WTC11 (cell line): Measurements from ENCODE around the gene YBX3.

ENCODE experiments used
- ELF4 ChIP-seq: sonication (generic); formaldehyde crosslinking; IDR thresholded peaks from 2 replicates; pipeline ENCODE4 v1.8.1; 2022; ENCODE audit warnings: low read depth, mild to moderate bottlenecking, moderate library complexity, missing genetic modification reagents
- FOXK1 ChIP-seq: sonication (generic); formaldehyde crosslinking; IDR thresholded peaks from 2 replicates; pipeline ENCODE4 v1.8.0; 2022; ENCODE audit warnings: mild to moderate bottlenecking, moderate library complexity, missing genetic modification reagents
- JUN ChIP-seq: sonication (generic); formaldehyde crosslinking; IDR thresholded peaks from 2 replicates; pipeline ENCODE4 v1.8.0; 2023; ENCODE audit warnings: mild to moderate bottlenecking, missing genetic modification reagents
- MYBL2 ChIP-seq: sonication (generic); formaldehyde crosslinking; IDR thresholded peaks from 2 replicates; pipeline ENCODE4 v1.8.1; 2023; ENCODE audit warnings: mild to moderate bottlenecking, moderate library complexity, missing genetic modification reagents
- NFYB ChIP-seq: sonication (generic); formaldehyde crosslinking; conservative IDR thresholded peaks from 2 replicates; pipeline ENCODE4 v1.8.0; 2022; ENCODE audit warnings: low read depth, missing genetic modification reagents
- RORB ChIP-seq: fragments of 250-450 bp; sonication (Bioruptor Pico); IDR thresholded peaks from 2 replicates; pipeline ENCODE4 v1.9.0; 2021; ENCODE audit warnings: mild to moderate bottlenecking
- ZNF281 ChIP-seq: sonication (generic); formaldehyde crosslinking; IDR thresholded peaks from 2 replicates; pipeline ENCODE4 v1.8.0; 2023; ENCODE audit warnings: mild to moderate bottlenecking, missing genetic modification reagents
- TF ChIP-seq, protein P1 (sequence below): fragments of 200-600 bp; IDR thresholded peaks from 2 replicates; pipeline ENCODE4 v1.8.0; 2022; ENCODE audit warnings: antibody characterized with exemption
- TF ChIP-seq, protein P2 (sequence below): sonication (generic); formaldehyde crosslinking; IDR thresholded peaks from 2 replicates; pipeline ENCODE4 v1.8.0; 2022; ENCODE audit warnings: mild to moderate bottlenecking, missing genetic modification reagents

DNA sequence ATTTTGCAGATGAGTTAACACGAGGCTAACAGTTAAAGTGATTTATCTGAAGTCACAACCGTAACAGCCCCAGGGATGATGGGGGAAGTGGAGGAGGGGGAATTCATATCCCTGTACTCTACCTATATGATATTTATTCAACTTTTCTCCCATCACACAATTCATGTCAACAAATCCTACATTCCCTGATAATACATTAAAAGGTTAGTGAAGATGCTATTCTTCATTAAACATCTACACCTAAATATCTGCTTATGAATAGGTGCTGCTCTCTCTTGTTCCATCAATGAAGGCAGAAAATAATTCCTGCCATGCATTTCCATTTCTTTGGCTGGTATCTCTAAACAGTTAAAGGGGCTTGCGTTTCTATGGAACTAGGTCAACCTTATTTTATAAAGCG is 6.8 kb downstream of the YBX3 start:
- no peak for TF ChIP-seq JUN (CRISPR knock-in tag)
- TF ChIP-seq ELF4 (CRISPR knock-in tag), result no peak
- no peak for TF ChIP-seq MYBL2 (CRISPR knock-in tag)
- TF ChIP-seq RORB (CRISPR knock-in tag), result no peak
- no peak for TF ChIP-seq FOXK1 (CRISPR knock-in tag)
- TF ChIP-seq, protein P1, sequence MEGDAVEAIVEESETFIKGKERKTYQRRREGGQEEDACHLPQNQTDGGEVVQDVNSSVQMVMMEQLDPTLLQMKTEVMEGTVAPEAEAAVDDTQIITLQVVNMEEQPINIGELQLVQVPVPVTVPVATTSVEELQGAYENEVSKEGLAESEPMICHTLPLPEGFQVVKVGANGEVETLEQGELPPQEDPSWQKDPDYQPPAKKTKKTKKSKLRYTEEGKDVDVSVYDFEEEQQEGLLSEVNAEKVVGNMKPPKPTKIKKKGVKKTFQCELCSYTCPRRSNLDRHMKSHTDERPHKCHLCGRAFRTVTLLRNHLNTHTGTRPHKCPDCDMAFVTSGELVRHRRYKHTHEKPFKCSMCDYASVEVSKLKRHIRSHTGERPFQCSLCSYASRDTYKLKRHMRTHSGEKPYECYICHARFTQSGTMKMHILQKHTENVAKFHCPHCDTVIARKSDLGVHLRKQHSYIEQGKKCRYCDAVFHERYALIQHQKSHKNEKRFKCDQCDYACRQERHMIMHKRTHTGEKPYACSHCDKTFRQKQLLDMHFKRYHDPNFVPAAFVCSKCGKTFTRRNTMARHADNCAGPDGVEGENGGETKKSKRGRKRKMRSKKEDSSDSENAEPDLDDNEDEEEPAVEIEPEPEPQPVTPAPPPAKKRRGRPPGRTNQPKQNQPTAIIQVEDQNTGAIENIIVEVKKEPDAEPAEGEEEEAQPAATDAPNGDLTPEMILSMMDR, result no peak
- TF ChIP-seq, protein P2, sequence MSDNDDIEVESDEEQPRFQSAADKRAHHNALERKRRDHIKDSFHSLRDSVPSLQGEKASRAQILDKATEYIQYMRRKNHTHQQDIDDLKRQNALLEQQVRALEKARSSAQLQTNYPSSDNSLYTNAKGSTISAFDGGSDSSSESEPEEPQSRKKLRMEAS (CRISPR knock-in tag), result no peak
- TF ChIP-seq ZNF281 (CRISPR knock-in tag), result no peak
- TF ChIP-seq NFYB (CRISPR knock-in tag), result no peak
